H9 (cell line): ENCODE data around the gene ACAA2. TPM values are rescaled to one million over a fixed set of nuclear protein-coding genes. Genes with fewer than 3 reads are reported as not detected.

Experiments
- DNase-seq: peaks from one replicate; pipeline ENCODE4 v3.0.0-alpha.2; 2017
- H2AFZ ChIP-seq: one replicate; pipeline ENCODE4 v1.6.1; 2013; ENCODE audit warnings: mild to moderate bottlenecking, low read length, control low read depth, moderate library complexity
- H2AK5ac ChIP-seq: 2 replicates; pipeline ENCODE4 v1.6.1; 2013; ENCODE audit warnings: low read length, control low read depth, mixed read lengths; ENCODE audit not compliant: insufficient read length
- H2BK120ac ChIP-seq: one replicate; pipeline ENCODE4 v1.6.1; 2013; ENCODE audit warnings: low read depth, mild to moderate bottlenecking, low read length, control low read depth, inconsistent platforms; ENCODE audit not compliant: poor library complexity, severe bottlenecking
- H2BK12ac ChIP-seq: 2 replicates; pipeline ENCODE4 v1.6.1; 2013; ENCODE audit warnings: low read length, control low read depth, mixed read lengths, low read depth; ENCODE audit not compliant: insufficient read length
- H2BK15ac ChIP-seq: 2 replicates; pipeline ENCODE4 v1.6.1; 2013; ENCODE audit warnings: low read depth, low read length, control low read depth
- H2BK20ac ChIP-seq: one replicate; pipeline ENCODE4 v1.6.1; 2013; ENCODE audit warnings: low read depth, mild to moderate bottlenecking, low read length, control low read depth, inconsistent platforms; ENCODE audit not compliant: poor library complexity, severe bottlenecking
- H2BK5ac ChIP-seq: 2 replicates; pipeline ENCODE4 v1.6.1; 2013; ENCODE audit warnings: low read length, control low read depth, mixed read lengths; ENCODE audit not compliant: insufficient read length
- H3K14ac ChIP-seq: 2 replicates; pipeline ENCODE4 v1.6.1; 2013; ENCODE audit warnings: low read length, control low read depth; ENCODE audit not compliant: insufficient read depth
- H3K18ac ChIP-seq: 2 replicates; pipeline ENCODE4 v1.6.1; 2013; ENCODE audit warnings: low read depth, mild to moderate bottlenecking, mixed read lengths, low read length, control low read depth; ENCODE audit not compliant: insufficient read length
- H3K23ac ChIP-seq: 2 replicates; pipeline ENCODE4 v1.6.1; 2013; ENCODE audit warnings: low read length, control low read depth, mixed read lengths, low read depth; ENCODE audit not compliant: insufficient read length
- H3K23me2 ChIP-seq: 2 replicates; pipeline ENCODE4 v1.6.1; 2013; ENCODE audit warnings: low read depth, mild to moderate bottlenecking, mixed read lengths, low read length, control low read depth; ENCODE audit not compliant: insufficient read length, poor library complexity, severe bottlenecking
- H3K27ac ChIP-seq: 2 replicates; pipeline ENCODE4 v1.5.1; 2013; ENCODE audit warnings: low read length, control low read depth, mixed read lengths, low read depth; ENCODE audit not compliant: insufficient read length
- H3K27me3 ChIP-seq: 2 replicates; pipeline ENCODE4 v1.6.1; 2013; ENCODE audit warnings: low read length, control low read depth, inconsistent platforms; ENCODE audit not compliant: insufficient read depth
- H3K4ac ChIP-seq: 2 replicates; pipeline ENCODE4 v1.6.1; 2013; ENCODE audit warnings: low read depth, mild to moderate bottlenecking, control low read depth, inconsistent platforms, low read length, moderate library complexity
- H3K4me1 ChIP-seq: 2 replicates; pipeline ENCODE4 v1.6.1; 2013; ENCODE audit warnings: low read length, control low read depth, inconsistent platforms; ENCODE audit not compliant: insufficient read depth
- H3K4me2 ChIP-seq: 2 replicates; pipeline ENCODE4 v1.6.1; 2013; ENCODE audit warnings: low read length, control low read depth, mixed read lengths; ENCODE audit not compliant: insufficient read length, insufficient read depth
- H3K56ac ChIP-seq: 2 replicates; pipeline ENCODE4 v1.6.1; 2013; ENCODE audit warnings: low read depth, mild to moderate bottlenecking, mixed read lengths, low read length, control low read depth; ENCODE audit not compliant: insufficient read length
- H3K79me1 ChIP-seq: 2 replicates; pipeline ENCODE4 v1.6.1; 2013; ENCODE audit warnings: low read depth, mild to moderate bottlenecking, moderate library complexity, low read length, control low read depth, inconsistent platforms; ENCODE audit not compliant: insufficient read depth, poor library complexity, severe bottlenecking
- H3K79me2 ChIP-seq: 2 replicates; pipeline ENCODE4 v1.6.1; 2013; ENCODE audit warnings: low read length, control low read depth, inconsistent platforms; ENCODE audit not compliant: insufficient read depth
- H3K9ac ChIP-seq: 2 replicates; pipeline ENCODE4 v1.6.1; 2013; ENCODE audit warnings: low read length, control low read depth, mixed read lengths; ENCODE audit not compliant: insufficient read length; ENCODE audit errors: extremely low read depth
- H3K9me3 ChIP-seq: one replicate; pipeline ENCODE4 v1.6.1; 2013; ENCODE audit warnings: low read depth, low read length, inconsistent platforms; ENCODE audit not compliant: control insufficient read depth
- H3T11ph ChIP-seq: one replicate; pipeline ENCODE4 v1.6.1; 2013; ENCODE audit warnings: mild to moderate bottlenecking, low read length, control low read depth, inconsistent platforms
- H4K20me1 ChIP-seq: one replicate; pipeline ENCODE4 v1.6.1; 2013; ENCODE audit not compliant: control insufficient read depth, insufficient read length, insufficient read depth
- H4K5ac ChIP-seq: 2 replicates; pipeline ENCODE4 v1.6.1; 2013; ENCODE audit warnings: low read depth, mild to moderate bottlenecking, mixed read lengths, low read length, control low read depth; ENCODE audit not compliant: insufficient read length
- H4K8ac ChIP-seq: replicated peaks from 2 replicates; pipeline ENCODE4 v1.6.1; 2013; ENCODE audit warnings: low read length, control low read depth, mixed read lengths, low read depth; ENCODE audit not compliant: insufficient read length
- H4K91ac ChIP-seq: 2 replicates; pipeline ENCODE4 v1.6.1; 2013; ENCODE audit warnings: low read depth, mild to moderate bottlenecking, moderate library complexity, mixed read lengths, low read length, control low read depth; ENCODE audit not compliant: insufficient read length
- H3K27ac Mint-ChIP-seq, 3 experiments: 2 replicates in 2 of 3; 3 replicates in 1 of 3; pipeline ENCODE4 v1.8.0; 2020 to 2021; ENCODE audit warnings: mixed read lengths in 3 of 3, mild to moderate bottlenecking in 1 of 3, moderate library complexity in 1 of 3
- H3K27me3 Mint-ChIP-seq: 2 replicates; pipeline ENCODE4 v1.8.0; 2021; ENCODE audit warnings: low read depth, mild to moderate bottlenecking, moderate library complexity, mixed read lengths
- H3K36me3 Mint-ChIP-seq, 3 experiments: 2 replicates in 2 of 3; 3 replicates in 1 of 3; pipeline ENCODE4 v1.8.0; 2020 to 2021; ENCODE audit warnings: low read depth in 3 of 3, mixed read lengths in 3 of 3; ENCODE audit not compliant: insufficient read depth in 1 of 3
- H3K4me1 Mint-ChIP-seq, 2 experiments: 2 replicates each; pipeline ENCODE4 v1.8.0; 2020; ENCODE audit warnings: mixed read lengths in 2 of 2
- H3K4me3 Mint-ChIP-seq, 2 experiments: 2 replicates in 1 of 2; 3 replicates in 1 of 2; pipeline ENCODE4 v1.8.0; 2020 to 2021; ENCODE audit warnings: mild to moderate bottlenecking in 2 of 2, mixed read lengths in 2 of 2, moderate library complexity in 1 of 2
- H3K9me3 Mint-ChIP-seq, 2 experiments: 2 replicates in 1 of 2; 3 replicates in 1 of 2; pipeline ENCODE4 v1.8.0; 2020; ENCODE audit warnings: mild to moderate bottlenecking in 2 of 2, mixed read lengths in 2 of 2, moderate library complexity in 1 of 2
- CTCF ChIP-seq: fragments of 200-600 bp; sonication (generic); conservative IDR thresholded peaks from 3 replicates; pipeline ENCODE4 v1.8.0; 2021; ENCODE audit warnings: antibody characterized with exemption, mild to moderate bottlenecking
- WGBS: extraction: QIAGEN DNeasy Blood & Tissue Kit; methylation state at CpG from one replicate; pipeline ENCODE4 v1.1.7; 2013; ENCODE audit warnings: missing lambda C conversion rate, low lambda C conversion rate, mixed read lengths; ENCODE audit not compliant: insufficient read length; ENCODE audit errors: extremely low coverage; 5-methylcytosine and 5-hydroxymethylcytosine counted together
- total RNA-seq: library from RNA; stranded (reverse); gene quantifications from 2 replicates; pipeline ENCODE4 v1.2.1, GENCODE V29; 2021

Gene ACAA2
- total RNA-seq, 1 experiment from 2014 or later, result 115 TPM

- Mint-ChIP-seq H3K36me3 (no peaks in the 10 kb centered on the region), H3K4me1 (peaks cover 15 to 25% of the 10 kb centered on the region in 2 experiments), H3K4me3 (no peak overlapping the region), H3K27ac (peak overlapping the region in 1 of 3 experiments; percentile 32; a peak in 1 of 7 replicates), H3K9me3 (no peaks in the 10 kb centered on the region), H3K27me3 (no peaks in the 10 kb centered on the region)
- H4K91ac ChIP-seq, result no peak overlapping the region
- H3K79me1 ChIP-seq, result no peaks in the 10 kb centered on the region
- no peaks in the 10 kb centered on the region for H3K23me2 ChIP-seq
- H4K5ac ChIP-seq, result no peak overlapping the region
- no peak overlapping the region for H4K8ac ChIP-seq
- H3K4me2 ChIP-seq, result no peak overlapping the region
- H2BK15ac ChIP-seq, result no peak overlapping the region
- H3T11ph ChIP-seq, result no peak overlapping the region
- no peak overlapping the region for H3K4ac ChIP-seq
- H2BK20ac ChIP-seq, result no peak overlapping the region
- TF ChIP-seq CTCF, result peak; percentile 39; the same call in 2 of the 3 replicates
- H2AK5ac ChIP-seq, result no peak overlapping the region
- no peak overlapping the region for H2BK12ac ChIP-seq
- no peak overlapping the region for H3K27ac ChIP-seq
- no peaks in the 10 kb centered on the region for H4K20me1 ChIP-seq
- no peak for DNase-seq
- no peak overlapping the region for H3K18ac ChIP-seq
- H3K4me1 ChIP-seq, result no peaks in the 10 kb centered on the region
- H3K9ac ChIP-seq, result no peak overlapping the region
- no peaks in the 10 kb centered on the region for H3K79me2 ChIP-seq
- no peak overlapping the region for H3K56ac ChIP-seq
- H2AFZ ChIP-seq, result no peak overlapping the region
- WGBS, result no CpG with 5 or more reads among the region's 6 CpGs
- no peaks in the 10 kb centered on the region for H3K27me3 ChIP-seq
- H3K9me3 ChIP-seq, result no peaks in the 10 kb centered on the region
- H3K23ac ChIP-seq, result no peak overlapping the region
- H2BK5ac ChIP-seq, result no peak overlapping the region
- no peak overlapping the region for H3K14ac ChIP-seq
- no peak overlapping the region for H2BK120ac ChIP-seq
These were observed 45.7 kb upstream of the ACAA2 start for GRCh38 chr18:49859021-49859359.
